Trophoblast cell (in vitro differentiated cells and primary cell): ENCODE data around the gene SNX19.

Experiments used
- DNase-seq, 2 donors: peaks; one replicate each; pipeline ENCODE4 v3.0.0-alpha.2; 2016
- H2AFZ ChIP-seq: 2 replicates; pipeline ENCODE4 v1.6.1; 2013; ENCODE audit warnings: low read length, moderate library complexity, mild to moderate bottlenecking; ENCODE audit not compliant: insufficient read depth, poor library complexity
- H2AK5ac ChIP-seq: 2 replicates; pipeline ENCODE4 v1.6.1; 2013; ENCODE audit warnings: mild to moderate bottlenecking, low read length
- H2BK120ac ChIP-seq: 2 replicates; pipeline ENCODE4 v1.6.1; 2013; ENCODE audit warnings: low read length, mild to moderate bottlenecking, moderate library complexity; ENCODE audit not compliant: insufficient read depth, poor library complexity
- H2BK12ac ChIP-seq: 2 replicates; pipeline ENCODE4 v1.6.1; 2013; ENCODE audit warnings: mild to moderate bottlenecking, low read length, moderate library complexity
- H2BK5ac ChIP-seq: 2 replicates; pipeline ENCODE4 v1.6.1; 2013; ENCODE audit warnings: low read length, low read depth, moderate library complexity, mild to moderate bottlenecking; ENCODE audit not compliant: poor library complexity
- H3K14ac ChIP-seq: 2 replicates; pipeline ENCODE4 v1.6.1; 2013; ENCODE audit warnings: mild to moderate bottlenecking, low read length
- H3K18ac ChIP-seq: 2 replicates; pipeline ENCODE4 v1.6.1; 2013; ENCODE audit warnings: mild to moderate bottlenecking, low read length
- H3K23ac ChIP-seq: 2 replicates; pipeline ENCODE4 v1.6.1; 2013; ENCODE audit warnings: low read length
- H3K27ac ChIP-seq: 2 replicates; pipeline ENCODE4 v1.5.1; 2013; ENCODE audit warnings: low read depth, mild to moderate bottlenecking, inconsistent platforms, low read length, moderate library complexity
- H3K27me3 ChIP-seq: 2 replicates; pipeline ENCODE4 v1.6.1; 2013; ENCODE audit warnings: inconsistent platforms, mild to moderate bottlenecking, low read length, moderate library complexity; ENCODE audit not compliant: insufficient read depth
- H3K36me3 ChIP-seq, 2 experiments: 1 replicate in 1 of 2; 2 replicates in 1 of 2; pipeline ENCODE4 v1.6.1; 2013; ENCODE audit warnings: low read length in 2 of 2, mild to moderate bottlenecking in 2 of 2, moderate library complexity in 1 of 2; ENCODE audit not compliant: insufficient read depth in 2 of 2, control insufficient read depth in 1 of 2
- H3K4ac ChIP-seq: 2 replicates; pipeline ENCODE4 v1.6.1; 2013; ENCODE audit warnings: low read depth, mild to moderate bottlenecking, low read length, moderate library complexity
- H3K4me1 ChIP-seq, 2 experiments: 1 replicate in 1 of 2; 2 replicates in 1 of 2; pipeline ENCODE4 v1.6.1; 2013; ENCODE audit warnings: low read length in 2 of 2, mild to moderate bottlenecking in 2 of 2, moderate library complexity in 1 of 2; ENCODE audit not compliant: insufficient read depth in 2 of 2, control insufficient read depth in 1 of 2
- H3K4me2 ChIP-seq: 2 replicates; pipeline ENCODE4 v1.6.1; 2013; ENCODE audit warnings: inconsistent platforms, mild to moderate bottlenecking, low read length, moderate library complexity
- H3K4me3 ChIP-seq: 2 replicates; pipeline ENCODE4 v1.5.1; 2013; ENCODE audit warnings: mild to moderate bottlenecking, low read depth, low read length, inconsistent platforms
- H3K79me1 ChIP-seq: one replicate; pipeline ENCODE4 v1.6.1; 2013; ENCODE audit warnings: low read length
- H3K79me2 ChIP-seq: 2 replicates; pipeline ENCODE4 v1.6.1; 2013; ENCODE audit warnings: low read length, mild to moderate bottlenecking; ENCODE audit not compliant: control insufficient read depth, insufficient read depth, poor library complexity
- H3K9ac ChIP-seq: 2 replicates; pipeline ENCODE4 v1.6.1; 2013; ENCODE audit warnings: mild to moderate bottlenecking, low read length
- H3K9me3 ChIP-seq: 2 replicates; pipeline ENCODE4 v1.6.1; 2013; ENCODE audit warnings: low read depth, mild to moderate bottlenecking, control low read depth, inconsistent platforms, low read length; ENCODE audit not compliant: insufficient read depth
- H4K12ac ChIP-seq: 2 replicates; pipeline ENCODE4 v1.6.1; 2013; ENCODE audit warnings: low read depth, mild to moderate bottlenecking, low read length, moderate library complexity
- H4K8ac ChIP-seq: 2 replicates; pipeline ENCODE4 v1.6.1; 2013; ENCODE audit warnings: low read depth, mild to moderate bottlenecking, low read length, moderate library complexity
- H4K91ac ChIP-seq: one replicate; pipeline ENCODE4 v1.6.1; 2013; ENCODE audit warnings: low read depth, mild to moderate bottlenecking, low read length, moderate library complexity
- WGBS: extraction: QIAGEN DNeasy Blood & Tissue Kit; methylation state at CpG from one replicate; pipeline ENCODE4 v1.1.7; 2013; ENCODE audit warnings: missing lambda C conversion rate; ENCODE audit not compliant: insufficient read length, insufficient coverage; ENCODE audit errors: extremely low coverage; 5-methylcytosine and 5-hydroxymethylcytosine counted together

Gene SNX19

GRCh38 chr11:130912552-130912951 lies 3.7 kb downstream of the SNX19 start:
- peaks cover 19 to 25% of the 10 kb centered on the region in 2 experiments for H3K36me3 ChIP-seq
- no peak overlapping the region for H4K12ac ChIP-seq
- H3K14ac ChIP-seq, result no peak overlapping the region
- peaks cover 6% of the 10 kb centered on the region for H3K79me2 ChIP-seq
- H3K4me1 ChIP-seq, result peaks cover 5 to 6% of the 10 kb centered on the region in 2 experiments
- no peak overlapping the region for H3K23ac ChIP-seq
- no peak overlapping the region for H3K4me3 ChIP-seq
- H3K9ac ChIP-seq, result no peak overlapping the region
- no peak overlapping the region for H4K8ac ChIP-seq
- no peak overlapping the region for H2BK120ac ChIP-seq
- no peak overlapping the region for H3K4ac ChIP-seq
- no peak overlapping the region for H2AK5ac ChIP-seq
- H2BK5ac ChIP-seq, result no peak overlapping the region
- H3K27ac ChIP-seq, result no peak overlapping the region
- peaks cover 3% of the 10 kb centered on the region for H3K9me3 ChIP-seq
- no peak overlapping the region for H4K91ac ChIP-seq
- WGBS, result no CpG with 5 or more reads among the region's 6 CpGs
- no peaks in the 10 kb centered on the region for H3K27me3 ChIP-seq
- H3K79me1 ChIP-seq, result peaks cover 4% of the 10 kb centered on the region
- no peak overlapping the region for H2AFZ ChIP-seq
- H3K18ac ChIP-seq, result no peak overlapping the region
- DNase-seq, result no peak
- no peak overlapping the region for H2BK12ac ChIP-seq
- no peak overlapping the region for H3K4me2 ChIP-seq

GRCh38 chr11:130911306-130911705 lies 5.0 kb downstream of the SNX19 start:
- Histone ChIP-seq H3K79me2 (peaks cover 6% of the 10 kb centered on the region), H2BK5ac (no peak overlapping the region), H3K4me1 (peaks cover 5 to 6% of the 10 kb centered on the region in 2 experiments), H4K8ac (no peak overlapping the region), H3K9ac (no peak overlapping the region), H2BK12ac (no peak overlapping the region), H2AK5ac (no peak overlapping the region), H3K36me3 (peaks cover 21 to 34% of the 10 kb centered on the region in 2 experiments), H3K23ac (no peak overlapping the region), H2BK120ac (no peak overlapping the region), H3K4me2 (no peak overlapping the region), H4K91ac (no peak overlapping the region), H3K4me3 (no peak overlapping the region), H3K79me1 (peaks cover 4% of the 10 kb centered on the region), H3K18ac (no peak overlapping the region), H3K27ac (no peak overlapping the region), H3K27me3 (no peaks in the 10 kb centered on the region), H4K12ac (no peak overlapping the region), H2AFZ (no peak overlapping the region), H3K9me3 (peaks cover 3% of the 10 kb centered on the region), H3K4ac (no peak overlapping the region), H3K14ac (no peak overlapping the region)
- whole genome bisulfite sequencing, result no CpG with 5 or more reads among the region's 11 CpGs
- no peak for DNase-seq

GRCh38 chr11:130909650-130910049 lies 6.6 kb downstream of the SNX19 start:
- Histone ChIP-seq H3K79me2 (no peaks in the 10 kb centered on the region), H3K9me3 (no peaks in the 10 kb centered on the region)
- no peak for DNase-seq

GRCh38 chr11:130908770-130909625 lies 7.3 kb downstream of the SNX19 start:
- Histone ChIP-seq H3K14ac (no peak overlapping the region), H3K4me2 (no peak overlapping the region), H2BK12ac (no peak overlapping the region), H3K27me3 (no peaks in the 10 kb centered on the region), H3K18ac (no peak overlapping the region), H2AK5ac (no peak overlapping the region), H3K79me2 (no peaks in the 10 kb centered on the region), H4K12ac (no peak overlapping the region), H2BK120ac (no peak overlapping the region), H3K4me3 (no peak overlapping the region), H2AFZ (no peak overlapping the region), H3K27ac (no peak overlapping the region), H2BK5ac (no peak overlapping the region), H4K8ac (no peak overlapping the region), H3K23ac (no peak overlapping the region), H3K9ac (no peak overlapping the region), H3K9me3 (no peaks in the 10 kb centered on the region), H3K36me3 (peaks cover 15 to 37% of the 10 kb centered on the region in 2 experiments), H3K4me1 (no peaks in the 10 kb centered on the region), H3K4ac (no peak overlapping the region), H4K91ac (no peak overlapping the region), H3K79me1 (no peaks in the 10 kb centered on the region)
- WGBS, result no CpG with 5 or more reads among the region's 4 CpGs
- DNase-seq, result no peak

More at GRCh38 chr11:130909650-130910049, 6.6 kb downstream of the SNX19 start:
- Histone ChIP-seq H3K79me1 (no peaks in the 10 kb centered on the region), H3K23ac (no peak overlapping the region), H3K4me1 (no peaks in the 10 kb centered on the region), H3K27me3 (no peaks in the 10 kb centered on the region), H3K36me3 (peaks cover 19 to 42% of the 10 kb centered on the region in 2 experiments), H4K91ac (no peak overlapping the region), H3K9ac (no peak overlapping the region), H3K4ac (no peak overlapping the region), H2BK5ac (no peak overlapping the region), H2AFZ (no peak overlapping the region), H2BK12ac (no peak overlapping the region), H4K8ac (no peak overlapping the region), H3K4me3 (no peak overlapping the region), H2BK120ac (no peak overlapping the region), H4K12ac (no peak overlapping the region), H3K27ac (no peak overlapping the region), H3K14ac (no peak overlapping the region), H2AK5ac (no peak overlapping the region), H3K18ac (no peak overlapping the region), H3K4me2 (no peak overlapping the region)
- WGBS, result no CpG with 5 or more reads among the region's 1 CpG
